ENCODE data around the gene MYBPH.

MYBPH gene

DNA sequence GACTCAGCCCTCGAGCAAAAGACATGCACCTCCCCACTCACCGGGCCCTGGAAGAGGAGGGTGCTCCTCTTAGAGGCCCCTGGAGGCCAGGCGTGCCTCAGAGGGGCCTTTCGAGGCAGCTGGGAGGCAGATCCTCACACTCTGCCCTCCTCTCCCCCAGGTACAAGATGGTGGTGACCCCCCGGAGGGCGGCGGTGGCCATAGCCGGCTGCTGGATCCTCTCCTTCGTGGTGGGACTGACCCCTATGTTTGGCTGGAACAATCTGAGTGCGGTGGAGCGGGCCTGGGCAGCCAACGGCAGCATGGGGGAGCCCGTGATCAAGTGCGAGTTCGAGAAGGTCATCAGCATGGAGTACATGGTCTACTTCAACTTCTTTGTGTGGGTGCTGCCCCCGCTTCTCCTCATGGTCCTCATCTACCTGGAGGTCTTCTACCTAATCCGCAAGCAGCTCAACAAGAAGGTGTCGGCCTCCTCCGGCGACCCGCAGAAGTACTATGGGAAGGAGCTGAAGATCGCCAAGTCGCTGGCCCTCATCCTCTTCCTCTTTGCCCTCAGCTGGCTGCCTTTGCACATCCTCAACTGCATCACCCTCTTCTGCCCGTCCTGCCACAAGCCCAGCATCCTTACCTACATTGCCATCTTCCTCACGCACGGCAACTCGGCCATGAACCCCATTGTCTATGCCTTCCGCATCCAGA, 10.4 kb downstream of the MYBPH start:
- no peak for DNase-seq

DNA sequence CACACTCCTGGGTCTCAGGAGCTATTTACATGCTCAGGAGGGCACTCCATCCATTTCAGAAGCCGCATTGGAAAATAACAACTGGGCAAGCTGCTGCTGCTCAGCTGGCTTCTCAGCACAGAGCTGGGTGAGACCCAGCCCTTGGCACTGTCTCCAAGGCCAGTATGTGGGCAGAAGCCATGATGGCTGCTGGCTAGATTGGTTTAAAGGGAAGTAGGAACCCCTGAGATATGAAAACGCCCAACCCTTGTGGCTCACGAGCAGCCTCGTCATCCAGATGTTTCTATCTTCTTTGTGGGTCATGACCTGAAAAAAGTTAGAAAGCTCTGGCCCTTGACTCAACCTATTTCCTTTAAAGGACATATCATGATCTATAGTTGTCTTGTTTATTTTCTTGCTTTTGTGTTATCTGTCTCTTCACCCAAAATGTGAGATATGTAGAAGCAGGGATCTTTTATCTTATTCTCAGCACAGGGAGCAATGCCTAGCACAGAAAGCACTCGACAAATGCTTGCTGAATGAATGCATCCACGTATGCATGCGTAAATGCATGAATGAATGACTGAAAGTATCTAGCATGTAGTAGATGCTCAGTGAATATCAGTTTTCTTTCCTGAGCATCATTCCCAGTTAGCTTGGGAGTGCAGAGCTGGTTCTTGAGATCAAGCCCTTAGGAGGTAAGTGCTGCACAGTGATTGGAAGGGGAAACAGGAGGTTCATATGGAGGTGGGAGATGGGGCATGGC, 11.6 kb downstream of the MYBPH start:
- DNase-seq: peak in 1 of 2 donors; percentile 38

DNA sequence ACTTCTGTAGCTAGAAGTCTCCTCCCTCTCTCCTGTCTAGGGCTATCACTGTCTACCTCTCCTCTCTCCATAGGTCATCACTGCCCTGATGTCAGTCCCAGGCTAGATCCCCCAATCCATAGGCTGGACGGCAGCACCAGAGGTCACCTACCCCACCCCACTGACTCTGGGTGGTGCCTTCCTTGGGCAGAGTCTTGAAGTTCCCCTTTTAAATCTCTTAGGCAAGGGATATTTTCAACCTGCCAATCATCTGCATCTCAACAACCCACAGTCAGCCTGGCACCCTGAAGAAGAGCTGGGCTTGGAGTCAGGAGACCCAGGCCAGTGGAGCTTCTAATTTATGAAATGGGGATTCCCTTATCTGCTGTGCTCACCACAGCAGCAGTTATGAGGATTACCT, 13.2 kb downstream of the MYBPH start:
- no peak for DNase-seq

DNA sequence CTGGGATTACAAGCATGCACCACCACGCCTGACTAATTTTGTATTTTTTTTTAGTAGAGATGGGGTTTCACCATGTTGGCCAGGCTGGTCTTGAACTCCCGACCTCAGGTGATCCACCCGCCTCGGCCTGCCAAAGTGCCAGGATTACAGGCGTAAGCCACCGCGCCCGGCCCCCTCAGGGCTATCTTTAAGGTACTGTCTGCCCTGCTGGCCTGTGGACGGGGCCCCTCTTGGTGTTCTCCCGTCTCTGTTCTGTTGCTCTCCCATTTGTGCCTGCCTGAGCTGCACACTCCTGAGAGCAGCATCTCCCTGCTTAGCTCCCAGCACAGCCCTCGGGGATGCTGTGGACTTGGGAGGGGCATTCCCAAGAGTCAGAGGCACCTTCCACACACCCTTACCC, 13.9 kb downstream of the MYBPH start:
- DNase-seq: no peak

DNA sequence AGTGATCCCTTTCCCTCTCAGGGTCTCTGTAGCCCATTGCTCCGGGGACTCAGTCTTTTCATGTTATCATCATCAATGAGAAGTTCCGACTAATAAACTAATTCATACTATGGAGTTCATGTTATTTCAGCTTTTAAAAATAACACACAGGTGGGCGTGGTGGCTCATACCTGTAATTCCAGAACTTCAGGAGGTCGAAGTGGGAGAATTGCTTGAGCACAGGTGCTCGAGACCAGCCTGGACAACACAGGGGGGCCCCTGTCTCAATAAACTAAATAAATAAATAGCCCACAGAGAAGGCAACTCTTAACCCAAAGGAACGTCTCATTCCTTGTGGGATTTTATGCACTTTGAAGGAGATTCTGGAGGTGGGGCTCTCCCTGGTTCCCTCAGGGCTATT, 14.5 kb downstream of the MYBPH start:
- DNase-seq: no peak

DNA sequence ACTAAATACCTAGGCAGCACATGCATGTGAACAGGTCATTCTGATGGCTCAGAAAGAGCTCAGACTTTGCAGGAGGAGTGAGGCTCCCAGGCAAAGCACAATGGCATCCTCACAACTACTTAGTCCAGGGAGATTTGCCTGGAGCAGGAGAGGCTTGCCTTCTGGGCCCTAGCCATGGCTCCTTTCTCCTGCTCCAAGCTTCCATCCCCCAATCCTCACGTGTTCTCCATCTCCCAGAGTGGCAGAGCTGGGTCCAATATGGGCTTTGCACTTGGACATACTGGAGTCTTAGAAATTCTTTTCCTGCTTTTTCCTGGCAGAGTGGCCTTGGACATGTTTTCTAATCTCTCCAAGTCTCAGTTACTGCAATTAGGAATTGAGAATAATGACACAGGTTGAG, 15.8 kb downstream of the MYBPH start:
- DNase-seq: no peak

DNA sequence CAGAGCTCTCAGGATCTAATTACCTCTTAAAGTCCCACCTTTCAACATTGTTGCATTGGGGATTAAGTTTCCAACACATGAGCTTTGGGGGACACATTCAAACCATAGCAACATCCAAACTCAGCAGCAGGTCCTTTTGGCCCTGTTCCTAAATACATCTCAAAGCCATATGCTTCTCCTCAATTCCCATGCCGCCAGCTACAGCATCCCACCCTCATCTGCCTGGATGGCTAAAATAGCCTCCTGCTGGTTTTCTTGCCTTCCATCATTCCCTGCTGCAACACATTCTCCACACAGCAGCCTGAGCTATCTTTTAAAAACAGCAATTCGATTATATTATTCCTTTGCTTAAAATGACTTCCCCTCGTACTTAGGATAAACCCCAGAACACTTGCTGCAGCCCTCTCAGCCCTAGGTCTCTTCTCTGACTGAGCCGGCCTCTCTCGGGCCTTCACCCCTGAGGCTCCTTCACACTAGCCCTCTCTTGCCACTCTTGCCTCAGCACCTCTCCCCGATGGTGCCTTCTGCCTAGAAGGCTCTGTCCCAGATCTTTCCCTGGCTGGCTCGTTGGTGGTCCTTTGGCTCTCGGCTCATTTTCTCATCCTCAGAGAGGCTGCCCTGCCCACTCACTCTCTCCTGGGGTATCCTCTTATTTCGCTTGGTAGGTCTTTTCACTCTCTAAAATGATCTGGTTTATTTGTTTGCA, 16.5 kb downstream of the MYBPH start:
- DNase-seq: no peak

DNA sequence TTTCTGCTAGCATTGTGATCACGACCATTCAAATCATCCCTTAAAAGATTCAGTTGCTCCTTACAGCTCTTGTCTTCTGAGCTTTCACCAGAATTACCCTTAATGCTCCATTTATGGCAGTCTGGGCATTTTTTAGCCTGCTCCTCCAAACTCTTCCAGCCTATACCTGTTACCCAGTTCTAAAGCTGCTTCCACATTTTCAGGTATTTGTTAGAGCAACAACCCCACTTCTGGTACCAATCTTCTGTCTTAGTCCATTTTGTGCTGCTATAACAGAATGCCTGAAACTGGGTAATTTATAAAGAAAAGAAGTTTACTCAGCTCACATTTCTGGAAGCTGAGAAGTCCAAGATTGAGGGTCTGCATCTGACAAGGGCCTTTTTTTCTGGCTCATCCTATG, 17.2 kb downstream of the MYBPH start:
- DNase-seq: no peak

DNA sequence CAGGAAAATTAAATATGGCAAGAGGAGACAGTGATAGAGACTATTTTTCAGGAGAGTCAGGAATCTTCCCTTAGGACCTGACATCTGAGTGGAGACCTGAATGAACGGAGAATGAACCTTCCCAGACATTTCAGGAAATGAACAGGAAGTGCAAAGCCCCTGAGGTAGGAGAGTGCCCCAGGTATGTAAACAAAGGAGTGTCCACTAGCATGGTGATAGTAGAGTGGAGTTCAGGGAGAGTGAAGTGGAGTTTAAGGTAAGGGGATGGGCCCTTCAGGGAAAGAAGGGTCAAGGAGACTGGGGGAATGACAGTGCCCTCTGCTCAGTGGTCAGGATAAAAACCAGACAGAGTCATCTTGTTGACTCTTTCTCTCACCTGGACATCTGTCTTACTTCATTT, 19.3 kb downstream of the MYBPH start:
- DNase-seq: no peak

DNA sequence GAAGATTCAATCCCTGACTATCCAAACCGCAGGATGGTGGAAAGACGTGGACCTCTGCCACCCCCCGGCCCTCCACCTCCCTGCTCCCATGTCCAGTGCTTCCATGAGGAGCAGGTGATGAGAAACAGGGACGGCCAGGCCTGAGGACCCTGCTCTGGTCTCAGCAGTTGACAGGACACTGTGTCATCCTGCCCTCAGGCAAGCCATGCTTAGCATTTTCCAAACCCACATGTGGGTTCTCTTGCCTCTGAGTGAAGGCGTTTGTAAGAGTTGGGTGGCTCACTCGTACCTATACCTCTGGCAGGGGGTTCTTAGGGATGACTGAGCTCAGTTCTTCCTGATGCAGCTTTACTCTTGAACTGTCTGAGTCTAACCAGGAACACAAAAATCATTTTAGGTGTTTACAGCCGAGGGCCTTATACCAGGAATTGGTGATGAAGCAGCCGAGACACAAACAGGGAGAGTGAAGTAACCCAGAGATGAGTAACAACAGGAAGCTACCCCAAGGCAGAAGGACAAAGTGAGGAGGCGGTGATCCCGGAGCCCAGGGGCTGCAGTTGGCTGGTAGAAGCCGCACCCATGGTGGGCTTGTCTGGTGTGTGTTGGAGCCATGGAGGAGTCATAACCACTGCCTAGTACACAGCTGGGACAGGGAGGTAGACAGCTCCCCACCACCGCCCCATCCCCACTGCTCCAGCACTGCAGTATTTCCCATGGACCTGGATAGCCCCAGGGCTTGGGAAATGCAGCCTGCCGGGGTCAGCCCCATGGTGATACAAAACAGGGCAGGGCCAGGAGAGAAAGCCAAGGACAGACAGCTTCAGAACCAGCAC, 21.4 kb downstream of the MYBPH start:
- no peak for DNase-seq

DNA sequence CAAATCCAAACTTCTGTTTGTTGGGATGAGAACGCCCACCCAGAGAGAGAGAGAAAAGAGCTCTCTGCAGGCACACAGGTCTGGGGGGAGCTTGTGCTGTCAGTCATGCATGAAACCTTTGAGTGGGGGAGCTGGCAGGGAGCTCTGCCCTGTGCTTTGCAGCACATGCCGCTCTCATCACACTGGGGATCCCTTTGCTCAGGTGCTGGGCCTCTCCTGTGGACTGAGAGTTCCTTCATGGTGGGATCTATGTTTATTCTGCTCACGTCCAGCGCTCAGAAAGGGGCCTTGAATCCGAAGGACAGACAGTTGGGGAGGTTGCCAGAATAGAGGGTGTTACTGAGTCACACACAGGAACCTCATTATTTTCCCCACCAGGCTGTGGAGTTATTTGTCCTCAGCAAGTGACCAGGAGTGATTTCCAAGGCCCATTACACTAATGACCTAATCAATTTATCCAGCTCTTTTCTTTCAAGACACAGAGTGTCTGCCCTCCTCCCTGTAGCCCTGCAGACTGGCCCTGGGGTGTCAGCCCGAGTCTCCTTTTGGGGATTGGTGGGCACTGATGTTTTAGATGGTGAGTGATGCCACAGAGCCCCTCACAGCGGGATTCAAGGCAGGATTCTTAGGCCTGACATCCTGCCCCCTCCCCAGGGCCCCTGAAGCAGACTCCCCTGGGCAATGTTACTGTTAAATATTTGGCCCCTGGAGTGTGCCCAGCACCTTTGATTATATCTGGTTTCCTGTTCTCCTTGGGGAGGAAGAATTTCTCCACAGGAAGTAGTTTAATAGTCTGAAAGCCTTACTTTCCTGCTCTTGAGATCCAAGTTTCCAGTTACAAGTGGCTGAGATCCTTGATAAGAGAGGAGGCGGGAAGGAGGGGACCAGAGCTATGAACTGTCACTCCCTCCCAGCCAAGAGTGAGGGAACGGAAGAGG, 22.3 kb downstream of the MYBPH start:
- DNase-seq: peak; percentile 44 to 52

DNA sequence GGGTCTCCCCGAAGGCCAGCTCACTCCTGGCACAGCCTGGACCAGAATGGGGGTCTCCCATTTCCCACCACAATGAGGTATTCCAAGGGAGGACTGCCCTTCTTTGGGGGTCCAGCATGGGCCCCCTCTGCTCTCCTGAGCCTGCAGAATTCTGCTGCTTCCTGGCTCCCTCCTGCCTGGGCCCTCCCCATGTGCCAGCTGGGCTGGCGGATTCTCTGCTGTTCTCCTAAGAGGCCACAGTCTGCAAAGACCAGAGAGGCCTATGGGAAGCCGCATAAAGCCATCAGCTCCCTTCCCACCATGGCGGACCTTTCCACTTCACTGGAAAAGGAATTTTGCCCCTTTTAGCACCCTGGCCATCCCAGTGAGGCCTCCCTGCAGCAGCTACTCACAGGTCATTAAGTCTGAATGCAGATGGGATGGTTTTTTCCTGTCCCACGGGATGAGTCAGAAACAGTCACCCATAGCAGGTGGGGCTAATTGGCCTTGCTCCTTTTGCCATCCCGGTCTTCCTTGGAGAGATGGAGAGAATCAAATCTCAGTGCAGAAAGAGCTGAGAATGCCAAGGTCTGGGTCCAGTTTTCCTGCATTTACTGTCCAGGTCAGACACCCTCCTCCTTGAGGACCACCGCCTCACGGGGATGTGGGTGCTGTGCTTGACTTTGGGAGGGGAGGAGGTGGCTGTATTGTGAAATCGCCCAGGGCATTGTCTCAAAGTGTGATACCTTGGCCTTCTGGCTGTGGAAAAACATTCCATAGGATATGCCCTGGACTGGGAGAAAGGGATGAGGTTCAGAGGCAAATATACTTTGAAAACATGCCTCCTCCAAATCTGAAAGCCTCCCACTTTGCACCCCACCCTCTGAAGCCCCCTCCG, 23.2 kb downstream of the MYBPH start:
- DNase-seq: no peak

DNA sequence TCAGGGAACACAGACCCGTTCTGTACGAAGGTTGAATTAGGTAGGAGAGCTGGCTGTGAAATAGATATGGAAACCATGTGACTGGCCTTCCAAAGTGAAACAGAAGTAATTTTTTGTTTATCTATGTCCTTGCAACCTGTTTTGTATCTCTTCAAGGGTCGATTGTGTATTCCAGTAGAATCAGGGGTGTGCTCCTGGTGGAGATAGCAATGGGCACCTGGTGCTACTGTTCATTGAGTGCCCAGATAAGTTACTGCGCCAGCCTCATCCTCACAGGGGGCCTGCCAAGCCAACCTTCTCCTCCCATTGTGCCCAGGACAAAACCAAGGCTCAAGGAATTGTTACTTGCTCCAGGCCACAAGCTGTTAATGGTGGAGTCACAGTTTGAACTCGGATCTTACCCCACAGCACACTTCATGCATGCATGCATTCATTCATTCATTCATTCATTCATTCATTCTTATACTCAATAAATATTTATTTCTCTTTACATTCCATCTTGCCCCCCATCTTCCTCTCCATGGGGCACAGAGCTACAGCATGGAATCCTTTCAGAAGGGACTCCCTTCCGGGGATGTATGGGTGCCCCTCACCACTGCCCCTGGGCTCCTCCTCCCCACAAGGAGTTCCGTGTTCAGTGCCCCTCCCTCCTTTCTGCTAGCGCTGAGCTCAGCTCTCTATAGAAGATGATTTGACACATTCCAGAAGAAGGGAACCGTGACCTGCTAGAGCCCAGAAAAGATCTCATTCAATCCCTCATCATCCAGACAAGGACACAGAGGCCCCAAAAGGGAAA, 24.1 kb downstream of the MYBPH start:
- no peak for DNase-seq

DNA sequence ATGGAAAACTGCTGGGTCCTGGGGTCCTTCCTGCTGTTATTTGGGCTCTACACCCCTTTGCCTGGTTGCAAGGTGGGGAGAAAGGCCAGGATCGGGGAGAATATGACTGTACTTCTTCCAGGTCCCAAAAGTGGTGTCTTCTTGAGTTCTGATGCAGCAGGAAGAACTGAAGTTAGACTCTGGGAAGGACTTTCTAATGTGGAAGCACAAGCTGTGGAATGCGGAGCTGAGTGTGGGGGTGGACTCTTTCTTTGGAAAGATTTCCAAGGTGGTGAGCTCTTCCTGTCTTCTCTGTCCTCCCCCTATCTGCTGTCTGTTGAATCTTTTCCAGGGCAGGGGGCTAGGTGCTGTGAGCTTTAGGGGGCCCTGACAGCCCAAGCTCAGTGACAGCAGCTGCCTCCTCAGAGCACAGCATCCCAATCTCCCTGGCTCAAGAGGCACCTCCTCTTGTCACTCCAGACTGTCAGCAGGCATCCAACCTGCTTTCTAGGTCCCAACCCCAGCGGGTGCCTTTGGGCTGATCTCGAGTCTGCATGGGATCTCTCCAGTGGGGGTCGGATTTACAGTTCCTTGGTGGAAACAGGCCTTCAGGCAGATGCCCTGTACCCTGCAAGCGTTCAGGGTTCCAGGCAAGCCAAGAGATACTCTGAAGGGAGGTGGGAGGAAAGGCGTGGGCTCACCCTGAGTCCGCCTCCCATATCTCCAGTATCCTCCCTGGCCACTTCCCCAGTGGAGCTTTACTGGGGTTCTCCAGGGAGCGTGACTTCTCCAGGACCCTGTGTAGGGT, 24.9 kb downstream of the MYBPH start:
- no peak for DNase-seq

DNA sequence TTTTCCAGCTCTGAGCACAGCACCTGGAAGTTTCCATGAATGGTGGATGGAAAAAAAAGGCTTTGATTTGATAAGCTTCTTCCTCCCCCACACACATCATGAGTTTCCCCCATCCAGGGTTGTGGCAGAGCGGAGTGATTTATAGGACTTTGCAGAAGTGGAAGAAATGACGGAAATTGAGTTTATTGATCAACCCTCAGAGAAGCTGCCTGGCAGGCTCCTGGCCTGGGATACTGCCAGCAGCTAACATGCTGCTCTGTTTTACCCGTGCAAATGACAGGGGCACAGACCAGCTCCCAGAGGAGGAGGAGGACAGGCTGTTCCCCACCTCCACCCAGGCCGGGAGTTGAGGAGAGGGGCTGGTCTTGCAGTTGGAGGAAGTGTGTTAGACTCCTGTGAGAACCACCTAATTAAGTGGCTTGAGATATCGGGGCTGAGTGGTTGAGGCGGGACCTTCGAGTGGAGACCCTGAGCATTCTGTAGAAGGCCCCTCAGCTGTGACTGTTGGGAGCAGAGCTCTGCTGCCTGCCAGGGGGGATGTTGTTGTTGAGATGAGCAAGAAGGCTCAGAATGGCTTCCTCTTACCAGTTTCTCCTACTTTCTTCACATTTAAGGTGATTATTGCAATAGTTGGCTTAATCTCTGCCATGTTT, 26.3 kb downstream of the MYBPH start:
- no peak for DNase-seq

DNA sequence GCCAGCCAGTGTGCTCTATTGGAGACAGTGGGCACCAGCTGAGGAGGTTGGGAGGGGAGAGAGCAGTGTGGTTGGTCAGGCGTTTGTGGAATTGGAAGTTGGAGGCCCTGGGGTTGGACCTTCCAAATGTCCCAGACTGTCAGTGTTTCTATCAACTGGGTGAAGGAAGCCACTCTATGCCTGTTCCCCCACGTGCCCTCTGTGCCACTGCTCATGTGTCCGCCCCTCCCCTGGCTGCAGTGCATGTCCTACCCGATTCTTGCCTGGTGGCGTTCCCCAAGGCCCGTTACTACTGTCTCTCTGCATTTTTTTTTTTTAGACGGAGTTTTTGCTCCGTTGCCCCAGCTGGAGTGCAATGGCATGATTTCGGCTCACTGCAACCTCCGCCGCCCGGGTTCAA, 27.0 kb downstream of the MYBPH start:
- DNase-seq: no peak

DNA sequence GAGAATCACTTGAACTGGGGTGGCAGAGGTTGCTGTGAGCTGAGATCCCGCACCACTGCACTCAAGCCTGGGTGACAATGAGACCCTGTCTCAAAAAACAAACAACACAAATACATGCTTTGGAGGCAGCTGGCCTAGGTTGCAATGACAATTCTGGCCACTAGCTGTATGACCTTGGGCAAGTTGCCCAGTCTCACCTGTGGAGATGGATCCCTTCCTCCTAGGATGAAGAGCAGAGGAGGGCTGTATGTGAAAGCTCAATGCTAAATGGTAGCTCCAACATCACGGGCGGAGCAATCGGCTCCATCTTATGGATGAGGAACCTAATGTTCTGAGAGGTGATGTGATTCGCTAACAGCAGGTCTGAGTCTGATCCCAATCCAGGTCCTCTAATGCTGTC, 27.5 kb downstream of the MYBPH start:
- no peak for DNase-seq

DNA sequence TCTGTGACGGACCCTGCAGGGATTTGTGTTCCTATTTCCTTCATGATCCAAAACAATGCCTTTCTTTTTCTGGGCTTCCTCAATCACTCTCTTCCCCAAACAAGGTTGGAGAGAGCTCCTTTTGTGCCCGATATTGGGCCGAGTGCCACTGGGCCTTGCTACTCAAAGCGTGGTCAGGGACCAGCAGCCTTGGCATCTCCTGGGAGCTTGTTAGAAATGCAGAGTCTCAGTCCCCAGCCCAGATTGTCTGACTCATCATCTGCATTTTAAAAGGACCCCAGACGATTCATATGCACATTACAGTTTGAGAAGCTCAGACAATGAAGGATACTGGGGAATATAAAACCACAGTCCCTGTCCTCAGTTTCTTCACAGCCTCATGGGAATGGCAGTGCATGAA, 28.2 kb downstream of the MYBPH start:
- peak; percentile 51 to 56 for DNase-seq

DNA sequence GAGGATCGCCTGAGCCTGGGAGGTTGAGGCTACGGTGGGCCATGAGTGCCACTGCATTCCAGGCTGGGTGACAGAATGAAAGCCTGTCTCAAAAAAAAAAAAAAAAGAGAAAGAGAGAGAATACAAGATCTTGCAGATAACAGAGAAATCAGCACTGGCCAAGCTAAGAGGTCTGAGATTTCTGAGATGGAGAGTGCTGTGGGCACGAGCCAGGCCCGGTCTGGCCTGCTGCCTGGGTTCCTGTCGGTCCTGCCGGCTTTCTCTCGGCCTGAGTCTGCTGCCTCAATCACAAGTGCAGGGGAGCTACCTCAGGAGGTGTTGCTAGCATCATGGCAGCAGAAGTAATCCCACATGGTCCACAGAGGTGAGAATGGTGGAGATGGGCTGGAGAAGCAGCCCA, 29.1 kb downstream of the MYBPH start:
- DNase-seq: peak in 1 of 2 donors; percentile 34
